ENCODE data around the gene CD19.
"Not testable (repeated sequence)": the region's sequence is repeated elsewhere in the genome, so short reads cannot be mapped to it uniquely, and the experiment has no call there.

Gene CD19

DNA sequence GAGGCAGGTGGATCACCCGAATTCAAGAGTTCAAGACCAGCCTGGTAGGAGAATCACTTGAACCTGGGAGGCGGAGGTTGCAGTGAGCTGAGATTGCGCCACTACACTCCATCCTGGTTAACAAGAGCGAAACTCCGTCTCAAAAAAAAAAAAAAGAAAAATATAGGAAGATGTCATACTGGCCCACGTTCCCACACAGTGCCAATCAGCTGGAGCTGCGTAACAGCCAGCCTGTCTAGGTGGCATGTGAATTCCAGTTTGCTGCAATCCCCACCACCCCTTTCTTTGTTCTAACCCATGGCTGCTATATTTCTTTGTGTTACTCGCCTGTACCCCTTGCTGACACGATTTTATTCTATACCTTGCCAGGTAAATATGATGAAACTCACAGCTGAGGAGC is 26.4 kb downstream of the CD19 start:
- no peak for DNase-seq
- no peak overlapping the region for H3K27ac ChIP-seq
- no peak for TF ChIP-seq CTCF (IDR thresholded peaks at IDR 0.05; ENCODE audit: low read depth, low read length, missing control alignments)
- H3K27me3 ChIP-seq (replicated peaks) = no peaks in the 10 kb centered on the region
- in situ Hi-C loops (cut with HindIII; ENCODE audit: low pct_ligation_motif_present, low sequenced_read_pairs) = no loop called here
- H3K36me3 ChIP-seq (replicated peaks) = peaks cover 33% of the 10 kb centered on the region
- no peak overlapping the region for H3K4me3 ChIP-seq (ENCODE audit: low read depth, low read length)

DNA sequence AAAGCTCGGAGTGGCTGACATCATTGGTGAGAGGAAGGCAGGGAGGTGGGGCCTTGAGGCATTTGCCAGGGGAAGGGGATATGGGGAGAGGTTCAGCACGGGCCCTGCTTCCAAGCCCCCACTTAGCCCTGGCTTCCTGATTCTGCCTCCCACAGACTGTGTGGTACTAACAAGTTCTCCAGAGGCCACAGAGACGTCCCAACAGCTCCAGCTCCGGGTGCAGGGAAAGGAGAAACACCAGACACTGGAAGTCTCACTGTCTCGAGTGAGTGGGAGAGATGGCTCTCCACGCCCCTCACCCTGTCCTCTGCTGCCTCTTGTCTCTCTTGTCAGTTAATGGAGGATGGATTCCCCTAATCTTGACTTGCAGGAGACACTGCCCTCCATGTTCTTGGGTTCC is 27.1 kb downstream of the CD19 start:
- DNase-seq = no peak
- Histone ChIP-seq H3K27ac (no peak overlapping the region), H3K4me3 (ENCODE audit: low read depth, low read length) (no peak overlapping the region), H3K36me3 (replicated peaks) (peaks cover 36% of the 10 kb centered on the region), H3K27me3 (replicated peaks) (no peaks in the 10 kb centered on the region)
- no peak for TF ChIP-seq CTCF (IDR thresholded peaks at IDR 0.05; ENCODE audit: low read depth, low read length, missing control alignments)
- in situ Hi-C loops (cut with HindIII; ENCODE audit: low pct_ligation_motif_present, low sequenced_read_pairs) = no loop called here

DNA sequence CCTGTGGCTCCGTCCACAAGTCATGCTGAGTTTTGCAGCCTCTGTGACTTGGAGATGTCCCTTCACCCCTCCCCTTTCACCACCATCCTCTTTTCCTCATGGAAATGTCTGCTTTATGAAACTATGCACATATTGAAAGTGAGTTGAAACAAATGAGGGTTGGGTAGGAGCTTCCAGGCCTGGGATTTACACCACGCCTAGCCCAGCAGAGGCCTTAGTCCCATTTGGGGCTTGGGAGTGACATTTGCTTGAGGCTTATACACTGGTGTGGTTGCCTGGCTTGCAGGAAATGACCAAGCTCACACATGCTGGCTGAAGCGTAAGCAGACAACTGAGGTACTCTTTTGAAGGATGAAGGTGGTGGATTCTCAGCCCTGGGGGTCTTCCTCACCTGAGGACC is 32.3 kb downstream of the CD19 start:
- Histone ChIP-seq H3K4me3 (ENCODE audit: low read depth, low read length) (no peak overlapping the region), H3K27me3 (replicated peaks) (no peaks in the 10 kb centered on the region), H3K36me3 (replicated peaks) (peaks cover 31% of the 10 kb centered on the region), H3K27ac (no peak overlapping the region)
- DNase-seq = no peak
- in situ Hi-C loops (cut with HindIII; ENCODE audit: low pct_ligation_motif_present, low sequenced_read_pairs) = no loop called here
- no peak for TF ChIP-seq CTCF (IDR thresholded peaks at IDR 0.05; ENCODE audit: low read depth, low read length, missing control alignments)

DNA sequence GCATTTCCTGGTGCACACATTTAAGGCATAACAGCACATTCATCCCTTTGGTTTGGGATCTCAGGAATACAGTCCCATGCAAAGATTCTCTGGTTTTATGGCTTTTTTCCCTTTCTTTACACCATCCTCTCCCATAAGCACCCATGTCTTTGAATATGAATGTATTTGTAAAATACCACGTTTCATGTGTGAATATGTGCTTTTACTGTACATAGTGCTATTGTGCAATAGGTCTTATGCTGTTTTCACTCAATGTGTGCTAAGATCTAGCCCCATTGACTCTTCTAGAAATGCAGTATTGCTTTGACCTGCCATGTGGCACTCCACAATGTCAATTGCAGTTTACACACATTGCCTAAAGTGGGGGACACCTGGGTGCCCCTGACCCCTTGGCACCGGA is 32.7 kb downstream of the CD19 start:
- in situ Hi-C loops (cut with HindIII; ENCODE audit: low pct_ligation_motif_present, low sequenced_read_pairs) = no loop called here
- Histone ChIP-seq H3K4me3 (ENCODE audit: low read depth, low read length) (no peak overlapping the region), H3K27ac (no peak overlapping the region), H3K36me3 (replicated peaks) (peaks cover 29% of the 10 kb centered on the region), H3K27me3 (replicated peaks) (no peaks in the 10 kb centered on the region)
- DNase-seq = no peak
- no peak for TF ChIP-seq CTCF (IDR thresholded peaks at IDR 0.05; ENCODE audit: low read depth, low read length, missing control alignments)

GRCh38 chr16:28967156-28967555 is 35.4 kb downstream of the CD19 start:
- no peak for TF ChIP-seq CTCF (IDR thresholded peaks at IDR 0.05; ENCODE audit: low read depth, low read length, missing control alignments)
- DNase-seq = no peak
- Histone ChIP-seq H3K36me3 (replicated peaks) (peaks cover 22% of the 10 kb centered on the region), H3K27ac (no peak overlapping the region), H3K4me3 (ENCODE audit: low read depth, low read length) (no peak overlapping the region), H3K27me3 (replicated peaks) (no peaks in the 10 kb centered on the region)
- in situ Hi-C loops (cut with HindIII; ENCODE audit: low pct_ligation_motif_present, low sequenced_read_pairs) = no loop called here

DNA sequence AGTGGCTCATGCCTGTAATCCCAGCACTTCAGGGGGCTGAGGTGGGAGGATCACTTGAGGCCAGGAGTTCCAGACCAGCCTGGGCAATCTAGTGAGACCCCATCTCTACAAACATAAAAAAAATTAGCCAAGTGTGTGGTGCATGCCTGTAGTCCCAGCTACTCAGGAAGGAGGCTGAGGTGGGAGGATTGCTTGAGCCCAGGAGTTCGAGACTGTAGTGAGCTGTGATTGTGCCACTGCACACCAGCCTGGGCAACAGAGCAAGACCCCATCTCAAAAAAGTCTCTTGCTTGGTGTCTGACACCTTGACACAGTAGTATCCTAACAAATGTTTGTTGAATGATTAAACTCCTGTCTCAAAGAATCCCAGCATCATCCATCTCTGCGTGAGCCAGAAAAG is 37.9 kb downstream of the CD19 start:
- H3K4me3 ChIP-seq (ENCODE audit: low read depth, low read length); H3K36me3 ChIP-seq (replicated peaks); in situ Hi-C loops (cut with HindIII; ENCODE audit: low pct_ligation_motif_present, low sequenced_read_pairs); DNase-seq; H3K27ac ChIP-seq; H3K27me3 ChIP-seq (replicated peaks): not testable (repeated sequence)

All from brain microvascular endothelial cell (primary cell).